IPS-18c (cell line): ENCODE results near the gene SPTB.

Experiments
- H3K4me3 ChIP-seq: 2 replicates; pipeline ENCODE4 v1.7.0; 2013; ENCODE audit warnings: low read depth, mild to moderate bottlenecking, low read length, moderate library complexity; ENCODE audit not compliant: insufficient read depth
- H3K9me3 ChIP-seq: one replicate; pipeline ENCODE4 v1.6.1; 2013; ENCODE audit warnings: mild to moderate bottlenecking, low read length, moderate library complexity; ENCODE audit not compliant: control insufficient read depth, insufficient read depth

Gene SPTB

GRCh38 chr14:64758025-64758521 is 121.6 kb downstream of the SPTB start:
- no peaks in the 10 kb centered on the region for H3K9me3 ChIP-seq
- no peak overlapping the region for H3K4me3 ChIP-seq

- H3K4me3 ChIP-seq: no peak overlapping the region
- no peaks in the 10 kb centered on the region for H3K9me3 ChIP-seq
Measured at GRCh38 chr14:64757601-64758000, 122.1 kb downstream of the SPTB start.

GRCh38 chr14:64756712-64757111 is 123.0 kb downstream of the SPTB start:
- Histone ChIP-seq H3K4me3 (no peak overlapping the region), H3K9me3 (no peaks in the 10 kb centered on the region)

GRCh38 chr14:64755781-64756221 is 123.9 kb downstream of the SPTB start:
- Histone ChIP-seq H3K9me3 (no peaks in the 10 kb centered on the region), H3K4me3 (no peak overlapping the region)

- H3K4me3 ChIP-seq: no peak overlapping the region
Measured at GRCh38 chr14:64754685-64755084, 125.0 kb downstream of the SPTB start.

GRCh38 chr14:64753999-64754398 is 125.7 kb downstream of the SPTB start:
- no peaks in the 10 kb centered on the region for H3K9me3 ChIP-seq
- no peak overlapping the region for H3K4me3 ChIP-seq

More at GRCh38 chr14:64754685-64755084, 125.0 kb downstream of the SPTB start:
- no peaks in the 10 kb centered on the region for H3K9me3 ChIP-seq

GRCh38 chr14:64753374-64753773 is 126.3 kb downstream of the SPTB start:
- no peaks in the 10 kb centered on the region for H3K9me3 ChIP-seq
- no peak overlapping the region for H3K4me3 ChIP-seq

- Histone ChIP-seq H3K4me3 (no peak overlapping the region), H3K9me3 (no peaks in the 10 kb centered on the region)
Measured at GRCh38 chr14:64752909-64753308, 126.8 kb downstream of the SPTB start.

- H3K4me3 ChIP-seq: no peak overlapping the region
Measured at GRCh38 chr14:64748995-64749714, 130.6 kb downstream of the SPTB start.

GRCh38 chr14:64748521-64748920 is 131.2 kb downstream of the SPTB start:
- no peak overlapping the region for H3K4me3 ChIP-seq

More at GRCh38 chr14:64748995-64749714, 130.6 kb downstream of the SPTB start:
- H3K9me3 ChIP-seq: no peaks in the 10 kb centered on the region

GRCh38 chr14:64747327-64747726 is 132.4 kb downstream of the SPTB start:
- Histone ChIP-seq H3K9me3 (peaks cover 2% of the 10 kb centered on the region), H3K4me3 (no peak overlapping the region)

More at GRCh38 chr14:64748521-64748920, 131.2 kb downstream of the SPTB start:
- no peaks in the 10 kb centered on the region for H3K9me3 ChIP-seq

- Histone ChIP-seq H3K9me3 (peaks cover 2% of the 10 kb centered on the region), H3K4me3 (no peak overlapping the region)
Measured at GRCh38 chr14:64746298-64747250, 133.1 kb downstream of the SPTB start.

- peaks cover 2% of the 10 kb centered on the region for H3K9me3 ChIP-seq
- no peak overlapping the region for H3K4me3 ChIP-seq
Measured at GRCh38 chr14:64745511-64746091, 134.1 kb downstream of the SPTB start.

GRCh38 chr14:64743061-64743460 is 136.6 kb downstream of the SPTB start:
- H3K4me3 ChIP-seq: no peak overlapping the region
- peaks cover 2% of the 10 kb centered on the region for H3K9me3 ChIP-seq

GRCh38 chr14:64741961-64742360 is 137.7 kb downstream of the SPTB start:
- H3K9me3 ChIP-seq: peaks cover 2% of the 10 kb centered on the region
- no peak overlapping the region for H3K4me3 ChIP-seq

GRCh38 chr14:64741200-64741599 is 138.5 kb downstream of the SPTB start:
- H3K9me3 ChIP-seq: peaks cover 2% of the 10 kb centered on the region
- no peak overlapping the region for H3K4me3 ChIP-seq

GRCh38 chr14:64738281-64738804 is 141.4 kb downstream of the SPTB start:
- Histone ChIP-seq H3K9me3 (peaks cover 2% of the 10 kb centered on the region), H3K4me3 (no peak overlapping the region)
